IPS-NIHi7 (cell line): ENCODE measurements around the gene SPAG16.

Source experiments
- DNase-seq: peaks from one replicate; pipeline ENCODE4 v3.0.0; 2012; ENCODE audit warnings: mixed read lengths; ENCODE audit errors: extremely low spot score

Gene SPAG16

GRCh38 chr2:214376618-214377285 lies 1092.5 kb downstream of the SPAG16 start:
- no peak for DNase-seq

GRCh38 chr2:214377286-214377624 lies 1093.0 kb downstream of the SPAG16 start:
- DNase-seq: no peak

- DNase-seq: peak; percentile 31
Measured at GRCh38 chr2:214378455-214379103, 1094.3 kb downstream of the SPAG16 start.

- no peak for DNase-seq
Measured at GRCh38 chr2:214379227-214379626, 1095.0 kb downstream of the SPAG16 start.

GRCh38 chr2:214380681-214381080 lies 1096.4 kb downstream of the SPAG16 start:
- no peak for DNase-seq

- no peak for DNase-seq
Measured at GRCh38 chr2:214382229-214382628, 1098.0 kb downstream of the SPAG16 start.

GRCh38 chr2:214386720-214387119 lies 1102.5 kb downstream of the SPAG16 start:
- no peak for DNase-seq

- no peak for DNase-seq
Measured at GRCh38 chr2:214389334-214389733, 1105.1 kb downstream of the SPAG16 start.

GRCh38 chr2:214393796-214394195 lies 1109.5 kb downstream of the SPAG16 start:
- DNase-seq: no peak

- DNase-seq: no peak
Measured at GRCh38 chr2:214395040-214395439, 1110.8 kb downstream of the SPAG16 start.

- DNase-seq: no peak
Measured at GRCh38 chr2:214401580-214401979, 1117.3 kb downstream of the SPAG16 start.

- no peak for DNase-seq
Measured at GRCh38 chr2:214410128-214410775, 1126.0 kb downstream of the SPAG16 start.

- peak; percentile 84 for DNase-seq
Measured at GRCh38 chr2:214410918-214411554, 1126.8 kb downstream of the SPAG16 start, which contains the start of gene VWC2L. TSS of gene VWC2L (plus strand) at chr2:214411054. CDS start at chr2:214414194, 3,140 bp downstream.

- DNase-seq: no peak
Measured at GRCh38 chr2:214412679-214413078, 1128.4 kb downstream of the SPAG16 start.

GRCh38 chr2:214436470-214436869 lies 1152.2 kb downstream of the SPAG16 start:
- no peak for DNase-seq

GRCh38 chr2:214450118-214450894 lies 1166.0 kb downstream of the SPAG16 start:
- DNase-seq: peak; percentile 37

GRCh38 chr2:214451516-214452275 lies 1167.4 kb downstream of the SPAG16 start:
- DNase-seq: no peak
